ENCODE measurements around the gene PLEKHH3. TPM values are rescaled to one million over a fixed set of nuclear protein-coding genes. Genes with fewer than 3 reads are reported as not detected.

Gene PLEKHH3
- polyA plus RNA-seq, 1 of the 3 experiments (the other 2 are of a cell fraction) = 12.8 TPM

- 96% methylated on average over 26 of the region's 27 CpGs for WGBS (ENCODE audit: low lambda C conversion rate)
- Histone ChIP-seq H3K4me1 (ENCODE audit: control insufficient read depth in 1 of 2, insufficient read depth in 2 of 2, low read depth in 1 of 2, low read length in 1 of 2) (peaks cover 0 to 10% of the 10 kb centered on the region in 2 experiments; a peak in 1 of 4 replicates), H3K79me2 (ENCODE audit: insufficient read depth) (peaks cover 5% of the 10 kb centered on the region), H4K20me1 (ENCODE audit: insufficient read depth) (no peaks in the 10 kb centered on the region), H3K9me3 (no peaks in the 10 kb centered on the region), H3K27ac (ENCODE audit: low read depth in 2 of 2, low read length in 1 of 2) (no peak overlapping the region), H3K36me3 (replicated peaks in 1 of 2; ENCODE audit: control insufficient read depth in 1 of 2, insufficient read depth in 2 of 2, low read length in 1 of 2) (peaks cover 8 to 46% of the 10 kb centered on the region in 2 experiments), H3F3A (replicated peaks; ENCODE audit: insufficient read depth) (no peaks in the 10 kb centered on the region), H3K27me3 (ENCODE audit: insufficient read depth) (no peaks in the 10 kb centered on the region), H3K9ac (no peak overlapping the region), H3K9me2 (no peaks in the 10 kb centered on the region), H3K4me2 (no peak overlapping the region), H3K4me3 (ENCODE audit: low read depth in 2 of 2, low read length in 1 of 2) (no peak overlapping the region), H2AFZ (ENCODE audit: low read depth) (no peak overlapping the region)
- POLR2A ChIA-PET = interaction anchor here (1.2 kb wide), 1 partner anchor 11 kb away, joined by 3 read pairs; the partner anchor contains the start of gene PLEKHH3
- DNase-seq = peak; percentile 20
- CTCF ChIA-PET = no interaction called here
- TF ChIP-seq SMC3 (IDR thresholded peaks at IDR 0.05; ENCODE audit: low read depth, low read length) = no peak
- no peak for TF ChIP-seq POLR2AphosphoS5 (IDR thresholded peaks at IDR 0.05; ENCODE audit: low read depth, low read length)
- no peak for TF ChIP-seq FOXJ3 (CRISPR knock-in tag; IDR thresholded peaks at IDR 0.05)
- TF ChIP-seq TCF12 (IDR thresholded peaks at IDR 0.05) = no peak
- no peak for TF ChIP-seq EP300 (IDR thresholded peaks at IDR 0.05; ENCODE audit: borderline replicate concordance in 1 of 2, low read depth in 1 of 2, low read length in 1 of 2)
- no peak for TF ChIP-seq CTCF (IDR thresholded peaks at IDR 0.05)
- TF ChIP-seq EZH2phosphoT487 (IDR thresholded peaks at IDR 0.05; ENCODE audit: borderline replicate concordance, low read depth) = no peak
- TF ChIP-seq PBX3 (IDR thresholded peaks at IDR 0.05) = no peak
- no peak for TF ChIP-seq GABPA (IDR thresholded peaks at IDR 0.05; ENCODE audit: low read depth)
- no peak for TF ChIP-seq SIN3A (IDR thresholded peaks at IDR 0.05; ENCODE audit: borderline replicate concordance, low read depth, low read length)
Observed at GRCh38 chr17:42687707-42688320, 11.0 kb upstream of the PLEKHH3 start.

GRCh38 chr17:42686520-42687128 is 9.8 kb upstream of the PLEKHH3 start:
- H3K79me2 ChIP-seq (ENCODE audit: insufficient read depth) = peaks cover 5% of the 10 kb centered on the region
- no peaks in the 10 kb centered on the region for H4K20me1 ChIP-seq (ENCODE audit: insufficient read depth)
- no peaks in the 10 kb centered on the region for H3K27me3 ChIP-seq (ENCODE audit: insufficient read depth)
- CTCF ChIA-PET = no interaction called here
- no peaks in the 10 kb centered on the region for H3K9me3 ChIP-seq
- H3K27ac ChIP-seq (ENCODE audit: low read depth in 2 of 2, low read length in 1 of 2) = no peak overlapping the region
- H3K9me2 ChIP-seq = no peaks in the 10 kb centered on the region
- POLR2A ChIA-PET = no interaction called here
- no peak overlapping the region for H3K9ac ChIP-seq
- peaks cover 0 to 12% of the 10 kb centered on the region in 2 experiments; a peak in 2 of 4 replicates for H3K4me1 ChIP-seq (ENCODE audit: control insufficient read depth in 1 of 2, insufficient read depth in 2 of 2, low read depth in 1 of 2, low read length in 1 of 2)
- 93% methylated on average over 32 of the region's 32 CpGs for WGBS (ENCODE audit: low lambda C conversion rate)
- no peak overlapping the region for H3K4me3 ChIP-seq (ENCODE audit: low read depth in 2 of 2, low read length in 1 of 2)
- DNase-seq = peak; percentile 48
- peaks cover 7% of the 10 kb centered on the region for H3F3A ChIP-seq (replicated peaks; ENCODE audit: insufficient read depth)
- H2AFZ ChIP-seq (ENCODE audit: low read depth) = no peak overlapping the region
- peaks cover 8 to 36% of the 10 kb centered on the region in 2 experiments for H3K36me3 ChIP-seq (replicated peaks in 1 of 2; ENCODE audit: control insufficient read depth in 1 of 2, insufficient read depth in 2 of 2, low read length in 1 of 2)
- H3K4me2 ChIP-seq = no peak overlapping the region
- no peak for TF ChIP-seq GABPA (IDR thresholded peaks at IDR 0.05; ENCODE audit: low read depth)
- TF ChIP-seq FOXJ3 (CRISPR knock-in tag; IDR thresholded peaks at IDR 0.05) = no peak
- TF ChIP-seq REST (IDR thresholded peaks at IDR 0.05; ENCODE audit: low read depth, low read length) = no peak
- no peak for TF ChIP-seq SMC3 (IDR thresholded peaks at IDR 0.05; ENCODE audit: low read depth, low read length)
- no peak for TF ChIP-seq NRF1 (IDR thresholded peaks at IDR 0.05; ENCODE audit: low read depth, low read length)
- TF ChIP-seq CHD2 (IDR thresholded peaks at IDR 0.05; ENCODE audit: low read length, partially characterized antibody) = no peak
- no peak for TF ChIP-seq FOSL2 (IDR thresholded peaks at IDR 0.05; ENCODE audit: borderline replicate concordance, low read depth)
- TF ChIP-seq ZBTB33 (IDR thresholded peaks at IDR 0.05; ENCODE audit: borderline replicate concordance, low read depth) = no peak
- TF ChIP-seq JUND (IDR thresholded peaks at IDR 0.05) = no peak
- no peak for TF ChIP-seq EZH2phosphoT487 (IDR thresholded peaks at IDR 0.05; ENCODE audit: borderline replicate concordance, low read depth)
- TF ChIP-seq RCOR1 (IDR thresholded peaks at IDR 0.05; ENCODE audit: low read length) = no peak
- no peak for TF ChIP-seq NFIC (IDR thresholded peaks at IDR 0.05; ENCODE audit: borderline replicate concordance)
